SH-SY5Y (cell line): Measurements from ENCODE around the gene AACS.

Experiments used
- GATA2 ChIP-seq: IDR thresholded peaks from 2 replicates; pipeline ENCODE4 v1.6.1; 2011; ENCODE audit warnings: mild to moderate bottlenecking, low read depth, low read length
- GATA3 ChIP-seq: IDR thresholded peaks from 2 replicates; pipeline ENCODE4 v1.6.1; 2011; ENCODE audit warnings: low read depth, mild to moderate bottlenecking, low read length, moderate library complexity

The AACS gene

DNA sequence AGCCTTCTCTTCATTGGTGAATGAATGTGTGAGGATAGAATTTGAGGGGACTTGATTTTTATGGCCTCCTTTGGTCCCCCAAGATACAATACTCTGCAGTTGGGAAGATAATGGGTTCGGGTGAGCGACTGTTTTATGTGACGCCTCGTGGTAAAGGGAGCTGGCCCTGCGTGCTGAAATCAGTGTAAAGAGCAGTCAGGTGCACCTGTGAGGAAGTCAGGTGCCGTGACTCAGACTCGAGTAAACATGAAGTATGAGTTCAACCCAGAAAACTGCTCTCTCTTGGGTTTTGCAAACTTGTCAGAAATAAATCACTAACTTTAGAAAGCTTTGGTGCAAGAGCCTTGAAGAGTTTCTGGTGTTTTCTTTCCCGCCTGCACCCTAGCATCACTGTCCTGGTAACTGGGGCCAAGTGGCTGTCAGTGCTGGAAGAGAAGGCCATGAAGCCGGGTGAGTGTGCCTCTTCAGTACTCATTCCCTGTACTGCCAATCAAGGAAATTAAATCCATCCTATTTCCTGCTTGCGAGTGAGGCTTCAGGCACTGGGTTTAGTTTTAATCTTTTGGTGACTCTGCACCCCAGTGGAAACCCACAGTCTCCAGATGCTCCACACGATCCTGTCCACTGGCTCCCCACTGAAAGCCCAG is 59.2 kb downstream of the AACS start:
- TF ChIP-seq GATA3 (no peak), GATA2 (no peak)

DNA sequence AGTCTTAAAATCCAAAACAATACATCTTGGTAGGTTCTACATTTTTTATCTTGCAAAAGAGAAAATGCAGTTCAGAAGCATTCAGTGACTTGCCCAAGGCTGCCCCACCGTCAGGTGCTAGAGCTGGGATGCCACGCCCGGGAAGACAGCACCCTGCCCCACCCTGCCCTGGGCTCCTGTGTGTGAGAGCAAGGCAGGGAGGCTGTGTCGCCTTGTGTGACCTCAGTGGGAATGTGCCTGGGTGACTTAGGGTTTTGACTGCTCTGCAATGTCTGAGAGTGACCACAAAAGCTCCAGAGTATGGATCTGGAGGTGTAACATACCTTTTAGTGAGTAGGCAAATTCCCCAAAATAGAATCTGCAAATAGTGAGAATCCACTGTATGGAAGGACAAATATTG is 60.0 kb downstream of the AACS start:
- no peak for TF ChIP-seq GATA3
- TF ChIP-seq GATA2 = no peak

DNA sequence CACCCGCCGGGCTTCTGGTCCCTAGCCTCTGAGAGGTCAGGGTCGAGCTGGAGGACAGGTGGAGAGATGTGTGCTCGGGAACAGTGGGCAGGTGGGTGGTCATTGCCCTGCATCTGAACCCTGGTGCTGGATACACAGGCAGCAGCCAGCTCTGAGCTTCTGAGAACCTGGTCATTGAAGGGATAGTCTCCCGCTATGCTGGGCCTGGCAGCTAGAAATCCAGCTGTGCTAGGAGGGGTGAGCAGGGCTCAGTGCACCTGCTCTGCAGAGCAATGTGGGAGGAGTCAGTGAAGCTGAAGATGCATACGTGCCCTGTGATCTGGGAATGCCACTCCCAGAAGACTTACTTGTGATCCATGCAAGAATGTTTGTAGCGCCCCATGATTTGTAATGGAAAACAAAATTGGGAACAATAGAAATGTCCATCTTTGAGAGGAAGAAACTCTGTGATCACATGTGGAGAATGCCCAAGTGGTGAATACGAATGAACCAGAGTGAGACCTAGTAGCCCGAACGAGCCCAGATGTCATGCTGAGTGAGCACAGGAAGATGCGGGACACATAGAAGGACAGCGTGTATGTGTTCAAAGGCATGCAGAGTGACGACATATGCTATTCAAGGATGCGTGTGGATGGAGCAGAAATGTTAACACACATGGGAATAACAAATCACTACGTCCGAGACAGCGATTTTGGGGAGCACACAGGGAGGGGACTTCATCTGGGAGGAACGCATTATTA is 63.4 kb downstream of the AACS start:
- TF ChIP-seq GATA2 (no peak), GATA3 (no peak)

DNA sequence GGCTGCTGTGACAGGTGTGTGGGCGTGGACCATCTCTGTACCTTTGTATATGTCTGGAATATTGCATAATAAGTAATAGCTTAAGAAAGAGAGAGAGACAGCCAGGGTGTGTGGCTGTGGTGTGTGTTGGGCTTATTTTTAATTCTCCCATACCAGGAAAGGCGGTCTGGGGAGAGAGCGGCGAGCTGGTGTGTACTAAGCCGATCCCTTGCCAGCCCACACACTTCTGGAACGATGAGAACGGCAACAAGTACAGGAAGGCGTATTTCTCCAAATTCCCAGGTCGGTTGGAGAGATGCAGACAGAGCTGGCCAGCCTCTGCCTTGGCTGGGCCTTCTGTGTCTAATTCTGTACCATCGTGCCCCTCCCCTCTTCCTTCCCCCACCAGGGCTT is 63.9 kb downstream of the AACS start:
- TF ChIP-seq GATA3 (no peak), GATA2 (no peak)

DNA sequence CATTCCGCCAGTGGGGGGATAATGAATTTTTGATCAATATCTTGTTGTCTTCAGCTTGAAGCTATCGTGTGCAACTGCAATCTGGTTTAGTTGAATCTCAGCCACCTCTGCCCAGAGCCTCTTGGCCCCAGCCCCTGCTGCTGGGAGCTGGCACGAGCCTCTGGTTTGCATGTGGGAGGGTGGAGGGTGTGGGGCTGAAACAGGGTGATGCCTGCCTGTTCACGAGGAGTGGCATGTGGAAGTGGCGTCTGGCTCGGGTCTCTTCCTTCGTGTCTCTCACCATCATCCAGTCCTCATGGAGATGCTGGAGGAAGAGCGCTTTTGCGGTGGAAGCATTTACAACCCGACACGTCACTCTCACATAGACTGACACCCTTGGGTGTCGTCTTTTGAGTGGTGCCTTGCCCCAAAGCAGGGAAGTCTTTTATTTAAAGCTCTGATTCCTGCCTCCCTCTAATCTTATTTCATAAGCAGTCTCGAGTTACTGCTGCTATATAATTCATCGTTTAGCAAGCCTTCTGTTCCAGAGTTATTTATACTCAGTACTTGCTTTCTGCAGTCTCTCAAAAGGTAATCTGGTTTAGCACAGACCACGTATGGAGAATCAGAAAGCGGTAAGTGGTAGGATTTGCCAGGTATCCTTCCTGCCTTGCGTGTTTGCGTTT is 64.5 kb downstream of the AACS start:
- TF ChIP-seq GATA3 (no peak), GATA2 (peak; percentile 46; the same call in 1 of the 2 replicates)

DNA sequence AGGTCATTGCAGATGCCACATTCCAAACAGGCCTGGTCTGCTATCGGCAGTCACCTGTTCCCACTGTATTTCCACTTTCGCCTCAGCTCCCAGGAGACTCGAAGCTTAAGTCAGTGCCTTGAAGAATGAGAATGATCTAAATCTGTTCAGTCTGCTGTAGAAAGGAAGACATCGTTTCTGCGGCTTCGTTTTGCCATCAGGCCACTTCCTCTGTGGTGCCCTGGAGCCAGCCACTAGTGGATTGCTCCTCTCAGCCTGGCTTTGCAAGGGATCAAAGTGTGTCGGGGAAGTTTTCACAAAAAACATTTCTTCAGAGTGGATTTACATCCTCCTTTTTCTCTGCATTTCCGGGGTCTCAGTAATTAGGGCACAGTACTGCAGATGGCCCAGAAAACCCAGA is 66.7 kb downstream of the AACS start:
- no peak for TF ChIP-seq GATA2
- no peak for TF ChIP-seq GATA3

DNA sequence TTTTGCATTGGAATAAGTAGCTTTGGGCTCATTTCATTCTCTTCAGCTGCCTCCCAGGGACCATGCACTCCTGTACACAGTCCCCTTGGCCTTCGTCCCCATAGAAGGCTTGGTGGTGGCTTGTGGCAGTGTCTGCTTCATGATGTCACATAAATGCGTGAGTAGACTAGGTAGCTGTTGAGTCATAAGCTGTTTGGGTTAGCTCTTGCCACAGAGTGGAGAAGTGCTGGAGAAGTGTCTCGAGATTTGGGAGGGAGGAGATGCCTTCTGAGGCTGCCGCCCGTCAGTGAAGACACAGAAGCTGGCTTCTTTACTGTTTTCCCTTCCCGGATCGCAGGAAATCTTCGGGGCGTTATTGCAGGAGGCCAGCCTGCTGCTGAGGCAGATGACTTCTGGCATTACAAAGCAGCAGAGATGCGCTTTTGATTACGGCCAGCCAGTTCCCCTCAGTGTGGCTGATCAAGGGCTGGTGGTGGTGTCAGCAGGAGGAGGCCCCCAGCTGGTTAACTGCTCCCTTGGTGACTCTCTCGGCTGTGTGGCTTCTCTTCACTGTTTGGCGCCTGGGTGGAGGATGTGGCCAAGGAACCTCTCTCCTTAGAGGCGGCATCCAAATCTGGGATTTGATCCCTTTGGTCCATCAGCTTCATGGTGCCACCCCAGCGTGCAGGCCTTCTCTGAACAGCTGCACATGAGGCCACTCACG is 67.6 kb downstream of the AACS start:
- TF ChIP-seq GATA3 = no peak
- no peak for TF ChIP-seq GATA2

DNA sequence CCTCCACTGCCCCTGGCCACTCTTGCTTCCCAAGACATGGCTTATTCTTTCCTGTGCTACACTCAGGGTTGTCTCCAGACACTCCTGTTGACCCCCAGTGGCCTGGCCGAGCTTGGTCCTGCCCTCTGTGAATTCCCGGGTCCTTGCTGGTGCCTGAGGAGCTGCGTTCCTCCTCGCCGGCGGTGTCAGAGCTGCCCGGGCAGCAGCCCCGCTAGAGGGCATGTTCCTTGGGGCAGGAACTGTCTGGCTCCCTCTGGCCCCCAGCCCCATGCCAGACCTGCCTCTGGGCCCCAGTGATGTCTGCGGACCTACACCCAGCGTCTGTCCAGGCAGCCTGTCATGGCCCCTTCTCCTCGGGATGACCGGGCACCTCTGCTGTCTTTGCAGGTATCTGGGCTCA is 68.4 kb downstream of the AACS start:
- no peak for TF ChIP-seq GATA3

DNA sequence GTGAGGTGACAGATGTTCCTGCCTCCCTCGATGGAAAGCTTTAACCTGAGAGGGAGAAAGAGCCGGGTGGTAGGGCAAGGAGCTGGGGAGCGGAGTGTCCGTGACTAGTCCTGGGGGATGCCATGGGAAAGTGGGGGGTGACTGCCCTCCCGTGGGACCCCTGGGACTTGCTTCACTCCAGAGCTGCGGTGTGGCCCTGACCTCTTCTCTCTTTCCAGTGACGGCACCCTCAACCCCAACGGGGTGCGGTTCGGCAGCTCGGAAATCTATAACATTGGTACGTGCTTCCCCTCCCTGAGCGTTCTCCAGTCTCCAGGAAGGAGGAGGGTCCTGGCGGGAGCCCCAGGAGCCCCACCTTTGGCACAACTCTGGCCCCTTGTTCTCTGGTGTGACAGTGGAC is 69.3 kb downstream of the AACS start:
- no peak for TF ChIP-seq GATA3
- no peak for TF ChIP-seq GATA2

DNA sequence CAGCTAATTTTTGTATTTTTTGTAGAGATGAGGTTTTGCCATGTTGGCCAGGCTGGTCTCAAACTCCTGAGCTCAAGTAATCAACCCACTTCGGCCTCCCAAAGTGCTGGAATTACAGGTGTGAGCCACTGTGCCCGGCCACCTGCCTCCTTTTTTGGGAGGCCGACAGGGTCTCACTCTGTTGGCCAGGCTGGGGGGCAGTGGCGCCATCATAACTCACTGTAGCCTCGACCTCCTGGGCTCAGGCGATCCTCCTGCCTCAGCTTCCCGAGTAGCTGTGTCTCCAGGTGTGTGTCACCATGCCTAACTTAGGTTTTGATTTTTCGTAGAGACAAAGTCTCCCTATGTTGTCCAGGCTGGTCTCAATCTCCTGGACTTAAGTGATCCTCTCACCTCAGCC is 70.7 kb downstream of the AACS start:
- TF ChIP-seq GATA3 (no peak), GATA2 (no peak)

DNA sequence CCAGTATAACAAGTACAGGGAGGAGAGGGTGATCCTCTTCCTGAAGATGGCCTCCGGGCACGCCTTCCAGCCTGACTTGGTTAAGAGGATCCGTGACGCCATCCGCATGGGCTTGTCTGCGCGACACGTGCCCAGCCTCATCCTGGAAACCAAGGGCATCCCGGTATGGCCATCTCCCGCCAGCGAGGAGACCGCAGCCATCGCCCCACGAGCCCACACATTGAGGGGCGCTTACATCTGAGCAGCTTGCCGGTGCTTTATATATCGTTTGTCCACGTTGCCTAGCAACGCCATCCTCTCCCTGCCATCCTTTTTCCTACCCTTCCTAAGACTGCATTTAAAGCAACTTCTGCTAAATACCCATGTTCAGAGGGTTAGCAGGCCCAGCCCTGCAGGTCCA is 71.5 kb downstream of the AACS start:
- TF ChIP-seq GATA2 (no peak), GATA3 (no peak)

DNA sequence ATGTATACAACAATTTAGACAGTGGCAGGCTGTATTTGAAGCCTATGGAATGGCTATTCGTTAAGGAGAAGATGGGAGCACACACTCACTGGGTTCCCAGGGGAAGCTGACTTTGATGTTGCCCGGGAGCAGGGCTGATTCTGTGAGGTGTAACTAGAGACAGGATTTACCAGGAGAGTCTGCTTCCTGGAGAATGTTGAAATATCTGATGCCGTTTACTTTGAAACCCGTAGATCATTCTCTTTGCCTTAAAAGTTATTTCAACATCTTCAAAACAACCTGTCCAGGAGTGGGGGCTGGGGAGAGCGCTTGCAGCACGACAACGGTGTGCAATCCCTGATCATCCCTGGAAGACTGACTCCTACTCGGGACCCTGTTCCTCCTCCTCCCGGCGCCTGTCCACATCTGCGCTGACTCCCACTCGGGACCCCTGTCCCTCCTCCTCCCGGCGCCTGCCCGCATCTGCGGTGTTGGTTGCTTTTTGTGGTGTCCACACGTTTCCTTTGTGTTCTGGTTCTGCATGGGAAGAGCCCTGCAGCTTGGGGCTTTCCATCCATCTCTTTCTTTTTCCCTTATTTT is 72.6 kb downstream of the AACS start:
- TF ChIP-seq GATA2 (no peak), GATA3 (no peak)

DNA sequence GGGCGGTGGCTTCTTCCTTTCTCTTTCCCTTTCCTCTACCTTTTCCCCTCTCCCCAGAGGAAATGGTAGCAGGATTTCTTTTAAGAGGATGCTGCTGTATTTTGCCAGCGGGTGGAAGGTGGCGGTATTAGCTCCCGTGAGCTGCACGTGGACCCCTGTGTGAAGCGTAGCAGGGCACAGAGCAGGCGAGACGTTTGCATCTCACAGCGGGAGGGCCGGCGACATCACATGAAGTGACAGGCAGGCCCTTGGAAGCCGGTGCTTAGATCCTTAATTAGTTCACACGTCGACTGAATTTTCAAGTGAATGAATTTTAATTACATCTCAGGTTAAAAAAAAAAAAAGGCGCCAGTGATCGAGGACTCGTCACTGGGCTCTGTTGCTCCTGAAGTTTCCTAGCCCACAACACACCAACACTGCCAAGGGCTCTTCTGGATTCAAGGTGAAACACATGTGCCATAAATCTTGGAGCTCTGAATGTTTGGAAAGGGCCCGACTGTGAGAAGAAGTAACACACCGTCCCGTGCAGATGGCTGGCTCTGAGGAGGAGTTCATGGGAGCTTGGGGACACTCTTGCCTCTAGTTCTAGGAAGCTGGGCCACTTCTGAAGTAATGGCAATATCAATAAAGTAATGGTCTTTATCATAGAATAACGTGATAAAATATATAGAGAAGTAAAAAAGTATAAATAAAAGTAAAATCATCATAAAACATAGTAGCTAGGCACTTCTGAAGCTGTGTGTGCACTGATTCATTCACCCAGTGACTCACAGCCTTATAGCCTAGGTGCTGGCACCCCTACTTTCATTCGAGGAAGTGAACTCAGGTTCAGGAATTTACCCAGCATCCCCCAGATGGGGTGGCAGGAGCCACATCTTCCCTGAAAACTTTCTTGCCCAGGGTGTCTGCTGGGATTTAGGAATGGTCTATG is 75.3 kb downstream of the AACS start:
- TF ChIP-seq GATA2 = no peak
- TF ChIP-seq GATA3 = no peak
